Retina (tissue), 1 donor: ENCODE results near the gene GATA3.
A peak's percentile ranks its signal among the peaks of the same experiment; 100 is the strongest.

Experiments used
- DNase-seq: peaks from one replicate; pipeline ENCODE4 v3.0.0-alpha.2; 2016

GATA3 gene

GRCh38 chr10:8051109-8051821 is 3.2 kb upstream of the GATA3 start:
- peak; percentile 73 for DNase-seq

GRCh38 chr10:8051851-8052257 is 2.6 kb upstream of the GATA3 start:
- no peak for DNase-seq

GRCh38 chr10:8052341-8052955 is 2.0 kb upstream of the GATA3 start:
- DNase-seq: peak; percentile 89

GRCh38 chr10:8052956-8053445 is 1.5 kb upstream of the GATA3 start:
- no peak for DNase-seq

GRCh38 chr10:8053446-8054243 is 843 bp upstream of the GATA3 start:
- DNase-seq: peak; percentile 88

- no peak for DNase-seq
Measured at GRCh38 chr10:8054244-8054493, 319 bp upstream of the GATA3 start.

GRCh38 chr10:8055420-8056349 is 1.2 kb downstream of the GATA3 start:
- DNase-seq: peak; percentile 62

- peak; percentile 48 for DNase-seq
Measured at GRCh38 chr10:8056378-8056777, 1.9 kb downstream of the GATA3 start.

- peak; percentile 41 for DNase-seq
Measured at GRCh38 chr10:8056871-8057331, 2.4 kb downstream of the GATA3 start.

GRCh38 chr10:8057636-8058273 is 3.3 kb downstream of the GATA3 start:
- DNase-seq: peak; percentile 52

- no peak for DNase-seq
Measured at GRCh38 chr10:8058274-8059111, 4.0 kb downstream of the GATA3 start.

GRCh38 chr10:8059191-8059936 is 4.9 kb downstream of the GATA3 start:
- DNase-seq: peak; percentile 71

- DNase-seq: peak; percentile 67
Measured at GRCh38 chr10:8060010-8060703, 5.7 kb downstream of the GATA3 start.

GRCh38 chr10:8060704-8061121 is 6.2 kb downstream of the GATA3 start:
- peak; percentile 36 for DNase-seq

GRCh38 chr10:8061274-8062211 is 7.1 kb downstream of the GATA3 start:
- DNase-seq: peak; percentile 41

- DNase-seq: peak; percentile 16
Measured at GRCh38 chr10:8063128-8063908, 8.8 kb downstream of the GATA3 start.

- DNase-seq: peak; percentile 43
Measured at GRCh38 chr10:8063935-8064334, 9.4 kb downstream of the GATA3 start.

- DNase-seq: no peak
Measured at GRCh38 chr10:8064436-8064835, 9.9 kb downstream of the GATA3 start.
